GM12878 (cell line): Measurements from ENCODE around the gene SLAMF1. TPM values are rescaled to one million over a fixed set of nuclear protein-coding genes. Genes with fewer than 3 reads are reported as not detected.
A peak's percentile ranks its signal among the peaks of the same experiment; 100 is the strongest.

Source experiments
- ASH2L ChIP-seq: fragments of 300-600, 200-600 bp; sonication (generic); IDR thresholded peaks from 2 replicates; pipeline ENCODE4 v1.6.1; 2017; ENCODE audit warnings: low read depth, mild to moderate bottlenecking, borderline replicate concordance
- BCL11A ChIP-seq: IDR thresholded peaks from 2 replicates; pipeline ENCODE4 v1.6.1; 2011; ENCODE audit warnings: low read depth, low read length
- BRCA1 ChIP-seq: IDR thresholded peaks from 2 replicates; pipeline ENCODE4 v1.6.1; 2011; ENCODE audit warnings: low read depth, low read length, improper control_type of control experiment
- CHD2 ChIP-seq: IDR thresholded peaks from 2 replicates; pipeline ENCODE4 v1.6.1; 2011; ENCODE audit warnings: low read depth, low read length, improper control_type of control experiment, borderline replicate concordance
- CREB1 ChIP-seq: IDR thresholded peaks from 2 replicates; pipeline ENCODE4 v1.6.1; 2012; ENCODE audit warnings: low read depth, mild to moderate bottlenecking, inconsistent platforms
- DPF2 ChIP-seq: fragments of 450-650 bp; IDR thresholded peaks from 2 replicates; pipeline ENCODE4 v1.6.1; 2017; ENCODE audit warnings: mild to moderate bottlenecking
- E2F8 ChIP-seq: fragments of 450-650 bp; IDR thresholded peaks from 2 replicates; pipeline ENCODE4 v1.6.1; 2018; ENCODE audit warnings: mild to moderate bottlenecking, low read depth, moderate library complexity; ENCODE audit not compliant: partially characterized antibody
- FOXM1 ChIP-seq: IDR thresholded peaks from 2 replicates; pipeline ENCODE4 v1.6.1; 2012; ENCODE audit warnings: low read depth, mild to moderate bottlenecking, inconsistent platforms, low read length, moderate library complexity
- IKZF1 ChIP-seq: fragments of 450-650 bp; conservative IDR thresholded peaks from 2 replicates; pipeline ENCODE4 v1.6.1; 2017; ENCODE audit warnings: antibody characterized with exemption, mild to moderate bottlenecking
- NFYA ChIP-seq: IDR thresholded peaks from 2 replicates; pipeline ENCODE4 v1.6.1; 2011; ENCODE audit warnings: low read depth, mild to moderate bottlenecking, low read length, improper control_type of control experiment, borderline replicate concordance
- PBX3 ChIP-seq: IDR thresholded peaks from 2 replicates; pipeline ENCODE4 v1.6.1; 2011; ENCODE audit warnings: mild to moderate bottlenecking, low read depth, low read length, moderate library complexity; ENCODE audit not compliant: insufficient replicate concordance
- POLR2A ChIP-seq: IDR thresholded peaks from 2 replicates; pipeline ENCODE4 v1.6.1; 2011; ENCODE audit warnings: low read depth, mild to moderate bottlenecking, low read length
- SRF ChIP-seq, 2 experiments: IDR thresholded peaks; 2 replicates each; pipeline ENCODE4 v1.6.1; 2011; ENCODE audit warnings: low read depth in 2 of 2, low read length in 2 of 2, mild to moderate bottlenecking in 1 of 2, moderate library complexity in 1 of 2
- SUPT20H ChIP-seq: IDR thresholded peaks from 2 replicates; pipeline ENCODE4 v1.6.1; 2011; ENCODE audit warnings: low read depth, mild to moderate bottlenecking, low read length, moderate library complexity, borderline replicate concordance; ENCODE audit not compliant: control insufficient read depth
- SUZ12 ChIP-seq: fragments of 200-600 bp; sonication (generic); IDR thresholded peaks from one replicate; pipeline ENCODE4 v1.6.1; 2018; ENCODE audit warnings: antibody characterized with exemption, mild to moderate bottlenecking; ENCODE audit not compliant: unreplicated experiment
- TBL1XR1 ChIP-seq: IDR thresholded peaks from 2 replicates; pipeline ENCODE4 v1.6.1; 2012; ENCODE audit warnings: low read depth, low read length, improper control_type of control experiment
- WRNIP1 ChIP-seq: IDR thresholded peaks from 2 replicates; pipeline ENCODE4 v1.6.1; 2011; ENCODE audit warnings: low read depth, low read length, improper control_type of control experiment, borderline replicate concordance
- polyA plus RNA-seq, 11 experiments: library from polyadenylated mRNA; depleted of rRNA in 4 of 11; unstranded in 6 of 11; stranded (reverse) in 5 of 11; fragments of >200 nt; fragmentation: Nextera tagmentation in 4 of 11; fragmentation: Illumina TruSeq in 1 of 11; extraction: Ambion mirVana in 4 of 11; extraction: Trizol in 1 of 11; gene quantifications; 1 replicate in 1 of 11; 2 replicates in 10 of 11; pipeline versions ENCODE4 v1.2.1 to v1.2.3, GENCODE V29; 2011 to 2016; ENCODE audit warnings: inconsistent platforms in 2 of 11, missing spikeins in 2 of 11, low read depth in 1 of 11
- total RNA-seq, 4 experiments: library from RNA; depleted of rRNA in 3 of 4; stranded (reverse); fragments of >200 nt in 3 of 4; fragmentation: Illumina TruSeq in 1 of 4; extraction: Trizol in 1 of 4; gene quantifications; 2 replicates each; pipeline versions ENCODE4 v1.2.1 to v1.2.3, GENCODE V29; 2013 to 2021
- TF ChIP-seq, protein P1 (sequence below): IDR thresholded peaks from 2 replicates; pipeline ENCODE4 v1.6.1; 2011; ENCODE audit warnings: low read depth, mild to moderate bottlenecking, low read length, moderate library complexity, borderline replicate concordance; ENCODE audit errors: extremely low read depth
- TF ChIP-seq, protein P2 (sequence below): IDR thresholded peaks from 2 replicates; pipeline ENCODE4 v1.6.1; 2011; ENCODE audit warnings: borderline replicate concordance, low read depth, mild to moderate bottlenecking, moderate library complexity, mixed read lengths, low read length; ENCODE audit not compliant: insufficient read depth; ENCODE audit errors: extremely low read length
- TF ChIP-seq, protein P3 (sequence below): IDR thresholded peaks from 2 replicates; pipeline ENCODE4 v1.6.1; 2012; ENCODE audit warnings: low read depth, low read length, improper control_type of control experiment

SLAMF1 gene
- total and polyA plus RNA-seq, 10 of the 15 experiments (the other 5 are each of a cell fraction or from before 2014, with no cell fraction given): 87.3 to 260 (median 131) TPM

DNA sequence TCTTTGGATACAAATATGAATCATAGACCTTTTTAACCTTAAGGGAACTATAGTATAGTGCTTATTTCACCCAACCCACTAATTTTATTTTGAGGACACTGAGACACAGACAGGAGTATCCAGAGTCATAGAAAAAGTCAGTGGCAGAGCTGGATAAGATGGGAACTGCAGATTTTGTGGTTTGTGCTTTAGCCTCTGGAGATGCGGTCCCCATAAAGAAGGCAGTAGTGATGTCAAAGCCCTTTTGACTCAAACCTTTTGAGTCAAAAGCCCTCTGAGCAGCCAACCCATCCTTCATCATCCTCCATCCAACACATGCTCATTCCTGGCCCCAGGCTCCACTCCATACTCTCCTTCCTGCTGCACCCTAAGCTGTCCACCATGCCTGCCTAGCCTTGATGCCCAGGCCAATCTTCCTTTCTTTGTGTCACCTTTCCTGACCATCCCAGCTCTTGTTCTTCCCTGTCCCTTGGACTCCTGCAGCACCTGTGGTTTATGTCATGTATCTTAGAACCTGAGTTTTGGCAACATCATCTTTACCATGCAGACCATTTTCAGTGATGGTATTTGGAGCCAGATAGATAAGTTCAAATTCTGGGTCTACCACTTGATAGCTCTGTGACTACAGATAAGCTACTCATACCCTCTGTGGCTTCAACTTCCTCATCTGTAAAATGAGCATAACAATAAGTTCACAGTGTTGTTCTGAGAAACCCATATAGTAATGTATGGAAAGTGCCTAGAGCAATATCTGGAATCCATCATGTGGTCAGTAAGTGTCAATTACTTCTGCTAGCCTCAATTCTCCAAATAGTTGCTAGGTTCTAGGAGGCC is 20.1 kb downstream of the SLAMF1 start (continued):
- TF ChIP-seq, protein P1, sequence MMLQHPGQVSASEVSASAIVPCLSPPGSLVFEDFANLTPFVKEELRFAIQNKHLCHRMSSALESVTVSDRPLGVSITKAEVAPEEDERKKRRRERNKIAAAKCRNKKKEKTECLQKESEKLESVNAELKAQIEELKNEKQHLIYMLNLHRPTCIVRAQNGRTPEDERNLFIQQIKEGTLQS: no peak
- TF ChIP-seq PBX3: no peak
- TF ChIP-seq DPF2: no peak
- TF ChIP-seq ASH2L: no peak
- TF ChIP-seq SRF (IDR thresholded peaks at IDR 0.05; ENCODE audit: low read depth in 2 of 2, low read length in 2 of 2): no peak
- peak; percentile 4; the same call in 1 of the 2 replicates for TF ChIP-seq BCL11A
- TF ChIP-seq IKZF1: no peak; the same call in 1 of the 2 replicates
- TF ChIP-seq SUPT20H: no peak
- TF ChIP-seq, protein P2, sequence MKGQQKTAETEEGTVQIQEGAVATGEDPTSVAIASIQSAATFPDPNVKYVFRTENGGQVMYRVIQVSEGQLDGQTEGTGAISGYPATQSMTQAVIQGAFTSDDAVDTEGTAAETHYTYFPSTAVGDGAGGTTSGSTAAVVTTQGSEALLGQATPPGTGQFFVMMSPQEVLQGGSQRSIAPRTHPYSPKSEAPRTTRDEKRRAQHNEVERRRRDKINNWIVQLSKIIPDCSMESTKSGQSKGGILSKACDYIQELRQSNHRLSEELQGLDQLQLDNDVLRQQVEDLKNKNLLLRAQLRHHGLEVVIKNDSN: no peak
- peak; percentile 40 for TF ChIP-seq FOXM1
- TF ChIP-seq, protein P3, sequence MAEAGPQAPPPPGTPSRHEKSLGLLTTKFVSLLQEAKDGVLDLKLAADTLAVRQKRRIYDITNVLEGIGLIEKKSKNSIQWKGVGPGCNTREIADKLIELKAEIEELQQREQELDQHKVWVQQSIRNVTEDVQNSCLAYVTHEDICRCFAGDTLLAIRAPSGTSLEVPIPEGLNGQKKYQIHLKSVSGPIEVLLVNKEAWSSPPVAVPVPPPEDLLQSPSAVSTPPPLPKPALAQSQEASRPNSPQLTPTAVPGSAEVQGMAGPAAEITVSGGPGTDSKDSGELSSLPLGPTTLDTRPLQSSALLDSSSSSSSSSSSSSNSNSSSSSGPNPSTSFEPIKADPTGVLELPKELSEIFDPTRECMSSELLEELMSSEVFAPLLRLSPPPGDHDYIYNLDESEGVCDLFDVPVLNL: no peak
- no peak for TF ChIP-seq NFYA
- peak; percentile 8; the same call in 1 of the 2 replicates for TF ChIP-seq CREB1
- TF ChIP-seq SUZ12: no peak
- no peak for TF ChIP-seq WRNIP1
- no peak for TF ChIP-seq BRCA1
- no peak for TF ChIP-seq TBL1XR1
- TF ChIP-seq CHD2: no peak
- TF ChIP-seq E2F8: no peak
- peak; percentile 76 for TF ChIP-seq POLR2A
